ENCODE measurements around the gene ALDH1L1.

- TF ChIP-seq REST (IDR thresholded peaks at IDR 0.05; ENCODE audit: insufficient read depth in 1 of 2, low read depth in 2 of 2, low read length in 2 of 2) (no peak), FOXP2 (optimal IDR thresholded peaks at IDR 0.05; ENCODE audit: borderline replicate concordance, extremely low read depth, extremely low read length, insufficient read depth) (no peak)
These were observed 82.0 kb downstream of the ALDH1L1 start for GRCh38 chr3:126098391-126098858.

Measured in PFSK-1 (cell line).